NCI-H1694 treated with DMSO at 0.1 percent for 48 hours (cell line): ENCODE data around the gene CHD5.
A peak's percentile ranks its signal among the peaks of the same experiment; 100 is the strongest.
"Not testable (repeated sequence)": the region's sequence is repeated elsewhere in the genome, so short reads cannot be mapped to it uniquely, and the experiment has no call there.

Experiments used
- DNase-seq: peaks from one replicate; lab custom pipeline; 2025; lab: John Stamatoyannopoulos, UW

CHD5 gene

DNA sequence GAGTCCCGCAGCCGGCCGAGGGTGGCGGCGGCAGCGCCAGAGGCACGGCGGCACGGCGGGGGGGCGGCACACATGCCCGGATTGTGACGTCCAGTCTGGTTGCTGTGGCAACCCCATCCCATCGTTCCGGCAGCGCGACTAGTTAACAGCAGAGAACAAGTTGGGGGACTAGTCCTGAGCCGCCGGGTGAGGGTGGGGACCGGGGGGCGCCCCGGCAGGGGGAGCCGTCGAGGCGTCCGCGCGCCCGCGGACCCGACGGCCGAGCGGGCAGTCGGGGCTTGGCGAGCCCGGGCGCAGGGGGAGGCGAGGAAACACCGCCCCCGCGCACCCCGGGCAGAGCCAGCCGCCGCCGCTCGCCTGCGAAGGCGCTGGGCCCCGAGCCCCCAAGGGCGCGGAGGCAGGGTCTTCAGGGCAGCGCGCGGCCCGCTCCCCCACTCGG, at the start of gene CHD5:
Gene CHD5, minus strand, starts transcription at position 54 of the 439 bp plus-strand sequence. CDS start 298 bp downstream, outside the sequence.
- no peak for DNase-seq

DNA sequence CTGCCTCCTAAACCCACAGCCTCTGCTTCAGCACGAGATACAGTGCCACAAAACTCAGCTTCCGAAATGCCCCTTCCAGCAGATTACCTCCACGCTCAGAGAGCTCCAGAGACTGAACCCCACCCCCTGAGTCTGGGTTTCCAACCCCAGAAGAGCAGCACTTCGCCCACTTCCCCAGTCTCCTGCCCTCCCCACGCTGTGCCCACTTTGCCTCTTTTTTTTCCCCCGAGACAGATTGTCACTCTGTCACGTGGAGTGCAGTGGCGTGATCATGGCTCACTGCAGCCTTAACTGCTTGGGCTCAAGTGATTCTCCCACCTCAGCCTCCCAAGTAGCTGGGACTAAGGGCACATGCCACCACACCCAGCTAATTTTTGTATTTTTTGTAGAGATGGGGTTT, 45.5 kb upstream of the CHD5 start:
- no peak for DNase-seq

DNA sequence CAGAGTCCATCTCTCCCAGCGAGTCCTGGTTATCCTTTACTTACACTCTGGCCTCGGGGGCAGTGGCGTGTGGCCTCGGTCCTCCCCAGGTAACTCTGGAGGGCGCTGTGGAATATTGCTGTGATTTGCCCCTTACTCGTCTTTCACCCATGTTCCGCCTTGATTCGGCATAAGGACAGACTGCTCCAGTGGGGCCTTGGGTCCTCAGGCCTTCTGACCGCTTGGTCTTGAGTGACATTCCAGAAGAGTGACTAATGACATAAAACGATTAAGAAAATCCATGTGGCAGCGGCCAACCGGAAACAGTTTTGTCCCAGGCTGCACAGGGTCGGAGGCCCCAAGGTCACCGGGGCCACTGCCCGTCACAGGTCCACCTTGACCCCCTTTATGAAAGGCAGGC, 44.6 kb upstream of the CHD5 start:
- no peak for DNase-seq

DNA sequence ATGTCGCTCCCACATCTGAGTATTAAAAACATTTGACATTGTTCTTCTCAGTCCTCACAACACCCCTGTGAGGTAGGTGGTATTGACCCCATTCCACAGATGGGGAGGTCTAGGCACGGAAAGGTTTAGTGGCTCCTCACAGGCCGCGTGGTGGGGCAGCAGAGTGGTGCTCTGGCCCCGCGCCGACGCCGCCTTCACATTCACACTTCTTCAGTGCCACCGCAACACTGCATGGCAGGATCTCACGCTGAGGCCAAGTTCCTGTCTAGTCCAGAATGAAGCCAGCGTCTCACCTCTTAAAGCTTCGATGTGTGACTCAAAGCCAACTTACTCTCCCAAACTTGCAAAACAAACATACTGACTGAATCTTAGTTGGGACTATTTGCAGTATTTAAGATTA, 43.5 kb upstream of the CHD5 start:
- no peak for DNase-seq

DNA sequence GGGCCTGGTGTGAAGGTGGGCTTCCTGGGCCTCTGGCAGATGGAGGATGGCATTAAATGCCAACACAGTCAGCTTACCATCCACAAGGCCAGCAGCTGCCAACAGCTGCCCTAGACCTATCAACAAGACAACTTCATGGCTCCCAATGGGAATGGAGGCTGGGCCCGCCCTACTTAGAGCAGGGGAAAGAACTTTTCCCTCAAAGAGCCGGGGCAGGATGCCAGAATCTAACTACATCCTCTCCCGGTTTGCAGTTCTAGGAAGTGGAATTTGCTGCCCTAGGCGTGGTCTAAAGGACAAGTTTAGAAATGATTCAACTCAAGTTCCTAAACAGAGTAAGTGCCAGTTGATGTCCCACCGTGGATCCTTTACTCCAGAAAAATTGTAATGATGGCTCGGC, 42.5 kb upstream of the CHD5 start:
- no peak for DNase-seq

DNA sequence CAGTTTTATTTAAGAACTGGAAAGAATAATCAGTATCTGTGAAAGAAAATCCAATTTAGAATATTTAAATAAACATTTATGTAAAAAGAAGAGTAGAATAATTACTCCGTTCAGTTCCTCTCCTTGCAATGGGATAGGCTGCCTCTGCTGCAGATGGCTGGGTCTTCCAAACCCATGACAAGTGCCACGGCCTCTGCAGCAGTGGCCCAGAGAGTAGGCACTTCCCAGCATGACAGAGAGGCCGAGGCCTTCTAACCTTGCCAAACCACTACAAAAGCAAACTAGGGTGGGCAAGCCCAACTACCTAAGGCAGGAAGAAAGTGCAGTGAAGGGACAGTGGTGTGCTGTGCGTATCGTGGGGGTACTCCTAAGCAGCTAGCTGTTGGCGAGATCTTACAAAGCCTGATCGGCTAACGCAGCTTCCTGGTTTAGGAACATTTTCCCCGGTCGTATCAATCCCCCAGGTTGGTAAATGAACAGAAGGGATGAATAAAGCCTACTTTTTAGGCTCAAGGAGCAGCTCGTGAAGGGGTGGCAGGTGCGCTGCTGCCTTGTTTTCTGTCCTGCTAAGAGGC, 41.2 kb upstream of the CHD5 start:
- no peak for DNase-seq

DNA sequence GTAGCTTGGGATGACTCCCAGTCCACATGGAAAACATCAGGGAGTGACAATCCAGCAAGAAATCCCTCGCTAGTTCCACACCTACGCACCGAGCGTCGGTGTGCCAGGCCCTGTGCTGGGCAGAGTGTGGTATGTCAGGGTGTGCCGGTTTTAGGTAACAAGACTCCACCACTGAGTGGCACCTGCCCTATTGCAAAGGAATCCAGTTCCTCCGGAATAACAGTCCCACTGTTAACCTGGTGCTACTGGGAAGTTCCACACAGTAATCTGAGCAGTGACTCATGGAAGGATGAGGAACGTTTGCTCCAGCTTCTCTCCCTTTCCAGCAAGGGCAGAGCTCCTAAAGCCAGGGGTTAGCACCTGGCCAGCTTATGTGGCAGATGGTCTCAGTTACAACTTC, 40.1 kb upstream of the CHD5 start:
- DNase-seq, result no peak

DNA sequence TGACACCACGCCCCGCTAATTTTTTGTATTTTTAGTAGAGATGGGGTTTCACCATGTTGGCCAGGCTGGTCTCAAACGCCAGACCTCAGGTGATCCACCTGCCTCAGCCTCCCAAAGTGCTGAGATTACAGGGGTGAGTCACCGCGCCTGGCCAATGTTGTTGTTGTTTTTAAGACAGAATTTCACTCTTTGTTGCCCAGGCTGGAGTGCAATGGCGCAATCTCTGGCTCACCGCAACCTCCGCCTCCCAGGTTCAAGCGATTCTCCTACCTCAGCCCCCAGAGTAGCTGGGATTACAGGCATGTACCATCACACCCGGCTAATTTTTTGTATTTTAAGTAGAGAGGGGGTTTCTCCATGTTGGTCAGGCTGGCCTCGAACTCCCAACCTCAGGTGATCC, 39.5 kb upstream of the CHD5 start:
- not testable (repeated sequence) for DNase-seq

DNA sequence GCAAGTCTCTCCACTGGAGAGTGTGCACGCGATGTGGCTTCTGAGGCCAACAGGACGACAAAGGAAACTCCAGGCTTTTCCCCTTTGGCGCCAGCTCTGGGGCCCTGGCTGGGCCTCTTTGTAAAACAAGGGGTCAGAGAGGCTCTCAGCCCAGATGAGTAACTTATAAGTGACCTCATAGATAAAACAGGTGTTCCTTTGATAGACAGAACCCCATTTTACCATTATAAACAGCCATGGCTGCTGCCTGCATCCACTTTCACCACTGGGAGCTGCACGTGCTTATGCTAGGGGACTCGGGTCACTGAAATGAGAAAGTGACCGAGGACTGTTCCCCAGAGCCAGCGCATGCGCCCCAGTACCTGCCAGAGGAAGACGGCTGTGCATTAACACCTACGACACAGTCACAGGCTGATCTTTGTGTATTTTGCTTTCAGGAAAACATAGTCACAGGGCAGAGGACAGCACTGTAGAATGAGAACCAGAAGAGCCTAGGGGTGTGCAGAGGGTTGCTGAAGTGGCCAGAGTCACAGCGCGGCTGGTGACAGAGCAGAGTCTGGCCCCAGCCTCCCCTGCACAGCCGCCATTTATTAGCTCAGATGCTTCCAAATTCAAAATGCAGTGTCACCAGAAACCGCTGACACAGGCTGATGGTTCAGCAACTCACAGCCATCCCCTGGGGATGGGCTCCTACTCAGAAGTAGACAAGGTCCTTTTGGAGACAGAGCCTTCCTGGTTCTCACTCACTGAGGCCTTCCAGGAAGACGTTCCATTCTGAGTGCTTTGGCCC, 38.4 kb upstream of the CHD5 start:
- DNase-seq, result no peak

DNA sequence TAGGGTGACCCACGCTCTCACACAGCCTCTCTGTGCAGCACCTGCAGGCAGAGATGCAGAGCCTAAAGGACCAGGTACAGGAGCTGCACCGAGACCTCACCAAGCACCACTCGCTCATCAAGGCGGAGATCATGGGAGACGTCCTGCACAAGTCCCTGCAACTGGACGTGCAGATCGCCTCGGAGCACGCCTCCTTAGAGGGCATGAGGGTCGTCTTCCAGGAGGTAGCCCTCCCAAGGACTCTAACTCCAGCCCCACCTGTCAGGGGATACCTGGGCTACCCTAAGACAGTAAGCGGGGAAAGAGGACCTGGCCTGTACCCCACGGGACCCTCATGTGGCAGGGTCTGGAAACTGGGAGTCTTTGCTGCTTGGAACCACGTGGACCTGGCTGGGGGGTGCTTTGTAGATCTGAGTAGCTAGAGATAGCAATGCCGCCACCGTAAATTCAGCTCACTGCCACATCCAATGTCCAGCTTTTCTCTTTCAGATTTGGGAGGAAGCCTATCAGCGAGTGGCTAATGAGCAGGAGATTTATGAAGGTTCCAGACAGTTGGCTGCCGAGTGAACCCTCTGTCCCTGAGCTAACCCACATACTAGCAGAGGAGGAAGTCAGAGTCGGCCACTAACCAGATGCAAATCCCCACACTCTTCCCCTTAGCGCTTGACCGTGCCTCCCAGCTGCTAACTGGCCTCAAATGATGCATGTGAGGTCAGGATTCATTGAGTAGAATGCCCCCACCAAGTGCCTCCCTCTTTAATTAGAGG, 32.3 kb upstream of the CHD5 start:
- no peak for DNase-seq

DNA sequence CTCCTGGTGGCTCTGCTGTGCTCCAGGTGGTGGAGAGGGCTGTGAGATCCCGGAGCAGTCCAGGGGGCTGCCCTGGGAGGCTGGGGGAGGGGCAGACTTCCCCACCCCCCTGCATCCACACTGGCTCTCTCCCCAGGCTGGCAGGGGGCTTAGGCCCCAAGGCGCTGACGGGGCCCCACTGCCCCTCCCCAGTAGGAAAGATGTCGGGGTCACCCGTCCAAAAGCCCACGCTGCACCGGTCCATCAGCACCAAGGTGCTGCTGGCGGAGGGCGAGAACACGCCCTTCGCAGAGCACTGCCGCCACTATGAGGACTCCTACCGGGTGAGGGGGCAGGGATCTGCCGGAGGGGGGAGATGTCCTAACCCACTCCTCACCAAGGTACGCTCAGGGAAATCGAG, 31.6 kb upstream of the CHD5 start:
- DNase-seq, result no peak

DNA sequence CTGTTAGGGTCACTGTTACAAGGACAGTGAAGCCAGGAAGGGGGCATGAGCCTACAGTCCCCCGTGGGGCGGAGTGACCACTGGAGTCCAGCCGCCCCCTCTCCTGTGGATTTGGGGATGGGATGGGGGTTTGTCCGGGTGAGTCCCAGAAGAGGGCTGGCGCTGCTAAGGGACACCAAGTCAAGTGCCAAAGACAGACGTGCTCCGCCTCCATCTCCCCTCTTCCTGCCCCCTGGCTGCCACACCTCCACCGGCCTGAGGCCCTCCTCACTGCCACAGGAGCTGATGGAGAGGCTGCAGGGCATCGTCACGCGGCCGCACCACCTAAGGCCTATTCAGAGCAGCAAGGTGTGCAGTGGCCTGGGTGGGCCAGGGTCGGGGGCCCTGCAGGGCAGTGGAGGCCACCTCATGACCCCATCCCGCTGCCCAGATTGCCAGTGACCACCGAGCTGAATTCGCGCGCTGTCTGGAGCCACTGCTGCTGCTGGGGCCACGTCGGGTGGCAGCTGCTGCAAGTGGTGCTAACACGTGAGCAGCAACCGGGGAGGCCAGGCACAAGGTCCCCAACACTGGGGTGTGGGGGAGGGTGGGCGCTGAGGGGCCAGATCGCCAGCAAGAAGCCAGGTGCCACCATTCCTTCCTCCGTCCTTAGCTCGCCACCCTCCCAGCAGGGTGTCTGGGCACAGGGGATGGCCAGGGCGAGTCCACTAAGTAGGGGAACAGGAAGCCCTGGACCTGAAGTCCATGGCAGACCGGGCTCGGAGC, 30.7 kb upstream of the CHD5 start:
- no peak for DNase-seq

DNA sequence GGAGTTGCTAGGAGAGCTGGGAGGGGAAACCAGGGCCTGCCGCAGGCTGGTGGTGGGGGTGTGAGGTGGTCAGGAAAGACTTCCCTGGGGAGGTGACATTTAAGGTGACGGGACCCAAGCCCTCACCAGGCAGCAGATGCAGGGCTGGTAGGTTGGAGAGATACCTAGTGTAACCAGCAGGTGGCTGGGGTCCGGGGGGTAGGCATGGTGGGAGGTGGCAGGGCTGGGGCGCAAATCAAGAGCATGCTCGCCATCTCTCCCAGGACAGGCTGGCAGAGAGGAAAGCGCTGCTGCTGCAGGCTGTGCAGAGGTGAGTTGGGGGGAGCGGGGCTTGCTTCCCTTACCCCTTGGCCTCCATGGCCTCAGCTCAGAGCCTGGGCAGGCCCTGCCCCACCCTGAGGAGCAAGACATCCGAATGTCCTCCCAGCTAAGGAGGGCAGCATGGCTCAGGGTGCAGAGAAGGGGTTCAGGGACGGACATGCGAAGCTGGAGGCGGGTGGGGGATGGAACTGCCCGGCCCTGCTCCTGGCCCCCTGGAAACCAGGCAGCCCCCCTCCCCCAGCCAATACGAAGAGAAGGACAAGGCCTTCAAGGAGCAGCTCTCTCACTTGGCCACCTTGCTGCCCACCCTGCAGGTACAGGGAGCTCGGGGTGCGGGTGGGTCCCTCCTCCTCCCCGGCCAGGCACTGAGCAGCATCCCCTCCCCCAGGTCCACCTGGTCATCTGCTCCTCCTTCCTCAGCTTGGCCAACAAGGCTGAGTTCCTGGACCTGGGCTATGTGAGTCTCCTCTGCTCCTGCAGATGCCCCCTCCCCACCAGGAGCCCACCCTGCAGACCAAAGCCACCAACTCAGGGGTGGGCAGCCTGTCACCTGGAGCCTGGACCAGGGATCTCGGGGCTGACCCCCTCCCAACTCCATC, 29.8 kb upstream of the CHD5 start:
- peak; percentile 25 for DNase-seq

DNA sequence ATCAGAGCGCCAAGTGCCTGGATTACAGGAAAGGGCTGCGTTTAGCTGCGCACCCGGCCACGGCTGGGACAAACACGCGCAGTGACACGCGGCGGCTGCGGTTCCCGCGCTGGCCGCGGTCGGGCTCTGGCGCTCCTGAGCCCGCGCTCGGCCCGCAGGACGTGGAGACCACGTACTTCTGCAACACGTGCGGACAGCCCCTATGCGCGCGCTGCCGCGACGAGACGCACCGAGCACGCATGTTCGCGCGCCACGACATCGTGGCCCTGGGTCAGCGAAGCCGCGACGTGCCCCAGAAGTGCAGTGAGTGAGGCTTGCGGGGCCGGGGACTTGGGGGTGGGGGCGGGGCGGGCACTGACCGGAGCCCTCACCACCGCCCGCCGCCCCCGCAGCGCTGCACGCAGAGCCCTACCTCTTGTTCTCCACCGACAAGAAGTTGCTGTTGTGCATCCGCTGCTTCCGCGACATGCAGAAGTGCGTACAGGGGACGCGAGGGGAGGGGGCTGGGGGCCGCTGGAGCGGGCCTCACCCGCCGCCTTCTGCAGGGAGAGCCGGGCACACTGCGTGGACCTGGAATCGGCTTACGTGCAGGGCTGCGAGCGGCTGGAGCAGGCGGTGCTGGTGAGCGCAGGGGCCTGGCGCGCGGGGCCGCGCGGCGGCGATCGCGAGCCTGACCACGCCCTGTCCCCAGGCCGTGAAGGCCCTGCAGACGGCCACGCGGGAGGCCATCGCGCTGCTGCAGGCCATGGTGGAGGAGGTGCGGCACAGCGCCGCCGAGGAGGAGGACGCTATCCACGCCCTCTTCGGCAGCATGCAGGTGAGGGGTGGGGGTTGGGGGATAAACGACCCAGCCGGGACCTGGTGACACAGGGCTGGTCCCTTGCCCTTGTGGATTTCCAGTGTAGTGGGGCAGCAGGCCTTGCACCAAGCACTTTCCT, 28.9 kb upstream of the CHD5 start:
- DNase-seq, result peak; percentile 25

DNA sequence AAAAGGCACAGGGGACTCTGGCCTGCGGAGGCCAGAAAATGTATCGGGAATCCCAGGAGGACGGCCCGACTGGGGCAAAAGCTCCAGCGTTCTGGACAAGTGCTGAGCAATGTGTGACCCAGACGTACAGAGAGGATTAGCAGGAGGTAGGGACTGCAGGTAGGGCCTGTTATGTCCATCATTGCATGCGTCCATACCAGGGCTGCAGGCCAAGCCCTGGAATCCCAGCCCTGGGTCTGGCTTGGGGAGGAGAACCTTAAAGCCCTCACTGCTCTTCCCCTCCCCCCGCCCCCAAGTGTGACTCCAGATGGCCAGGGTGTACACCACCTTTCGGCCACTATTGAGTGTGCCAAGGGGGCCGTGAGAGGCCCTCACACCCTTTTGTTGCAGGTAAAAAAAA, 27.8 kb upstream of the CHD5 start:
- no peak for DNase-seq

DNA sequence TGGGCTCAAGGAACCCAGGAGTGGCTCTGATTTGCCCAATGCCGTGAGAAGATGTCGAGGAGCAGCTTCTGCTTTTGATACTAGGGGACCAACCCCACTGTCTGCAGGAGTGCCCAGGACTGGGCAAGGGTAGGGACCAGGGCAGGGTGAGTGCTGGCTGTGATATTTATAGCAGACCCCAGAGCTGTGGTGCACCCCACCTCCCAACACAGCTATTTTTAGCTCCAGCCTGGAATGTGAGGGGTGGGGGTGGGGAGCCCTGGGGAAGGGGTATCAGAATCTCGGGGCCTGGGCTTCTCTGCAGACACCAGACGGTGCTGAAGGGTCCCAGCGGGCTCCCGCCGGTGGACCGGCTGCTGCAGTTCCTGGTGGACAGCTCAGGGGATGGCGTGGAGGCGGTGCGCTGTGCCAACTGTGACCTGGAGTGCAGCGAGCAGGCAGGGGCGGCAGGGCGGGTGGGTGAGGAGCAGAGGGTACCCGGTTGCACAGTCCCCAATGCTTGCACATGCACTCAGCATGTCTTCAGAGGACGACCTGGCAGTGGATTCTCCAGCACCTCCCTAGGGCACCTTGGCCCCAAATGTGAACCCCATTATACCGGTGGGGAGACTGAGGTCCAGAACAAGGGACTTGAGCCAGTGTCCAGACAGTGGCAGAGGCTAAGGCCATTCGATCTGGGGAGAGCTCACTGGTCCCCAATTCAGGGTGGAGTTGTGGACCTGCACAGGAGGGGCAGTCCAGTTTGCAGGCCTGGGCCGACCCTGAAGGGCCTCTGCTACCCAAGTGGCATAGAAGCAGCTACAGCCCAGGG, 27.2 kb upstream of the CHD5 start:
- DNase-seq, result no peak

DNA sequence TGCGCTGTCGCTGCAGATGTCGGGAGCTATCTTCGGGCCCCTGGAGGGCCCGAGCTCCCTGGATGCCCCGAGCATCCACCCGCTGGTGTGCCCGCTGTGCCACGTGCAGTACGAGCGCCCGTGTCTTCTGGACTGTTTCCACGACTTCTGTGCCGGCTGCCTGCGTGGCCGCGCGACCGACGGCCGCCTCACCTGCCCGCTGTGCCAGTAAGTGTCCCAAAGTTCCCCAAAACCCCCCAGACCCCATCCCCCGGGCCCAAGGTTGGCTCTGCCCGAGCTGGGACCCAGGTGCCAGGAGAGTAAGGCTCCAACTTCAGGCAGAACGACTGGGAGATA, 26.4 kb upstream of the CHD5 start:
- no peak for DNase-seq

DNA sequence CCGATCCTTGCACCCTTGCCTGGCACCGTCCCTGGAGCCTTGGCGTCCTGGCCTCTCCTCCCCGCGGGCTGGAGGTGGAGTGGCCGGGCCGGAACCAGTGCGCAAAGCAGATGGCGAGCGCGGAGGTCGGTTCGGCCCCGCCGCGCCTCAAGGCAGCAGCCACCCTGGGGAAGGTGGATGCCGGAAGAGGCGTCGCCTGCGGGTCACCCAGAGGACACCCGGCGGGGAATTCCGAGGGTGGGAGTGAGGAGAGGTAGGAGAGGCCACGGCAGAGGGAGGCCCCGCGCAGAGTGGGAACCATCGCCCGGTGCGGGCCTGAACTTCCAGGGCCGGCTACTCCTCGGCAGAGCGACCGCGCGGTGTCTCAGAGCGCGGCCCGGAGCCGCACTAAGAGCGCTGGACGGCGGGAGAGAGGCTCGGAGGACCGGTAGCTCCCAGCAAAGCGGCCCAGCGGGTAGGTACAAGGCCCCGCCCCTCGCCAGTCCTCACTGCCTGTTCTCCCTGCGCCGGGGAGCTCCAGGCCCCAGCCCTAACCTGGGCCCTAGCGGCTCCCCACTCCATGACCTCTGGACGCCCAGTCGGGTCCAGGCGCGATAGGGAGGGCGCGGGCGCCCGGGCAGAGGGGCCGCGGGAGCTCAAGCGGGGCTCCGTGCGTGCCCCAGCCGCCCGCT, 25.9 kb upstream of the CHD5 start, which contains the start of gene RNF207:
Gene RNF207, plus strand, starts transcription at position 271 of the 671 bp plus-strand sequence. CDS start 417 bp downstream, outside the sequence.
- no peak for DNase-seq

DNA sequence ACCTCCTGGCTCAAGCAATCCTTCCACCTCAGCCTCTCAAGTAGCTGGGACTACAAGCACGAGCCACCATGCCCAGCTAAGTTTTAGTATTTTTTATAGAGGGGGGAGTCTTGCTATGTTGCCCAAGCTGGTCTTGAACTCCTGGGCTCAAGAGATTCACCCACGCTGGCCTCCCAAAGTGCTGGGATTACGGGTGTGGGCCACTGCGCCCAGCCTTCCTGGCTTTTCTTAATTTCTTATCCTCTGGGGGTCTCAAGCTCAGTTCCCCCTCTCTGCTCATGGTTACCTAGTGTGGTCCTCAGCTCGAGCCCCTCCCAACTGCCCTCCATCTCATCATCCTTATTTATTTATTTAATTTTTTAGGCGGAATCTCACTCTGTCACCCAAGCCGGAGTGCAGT, 22.1 kb upstream of the CHD5 start:
- no peak for DNase-seq
